OCI-M2 (cell line): ENCODE data around the gene PHF19.

Experiments used
- DNase-seq: peaks from one replicate; lab custom pipeline; 2025; ENCODE audit not compliant: unreplicated experiment; lab: John Stamatoyannopoulos, UW

PHF19 gene

GRCh38 chr9:120876842-120877240 lies at the start of gene PHF19:
Gene PHF19, minus strand, starts transcription at chr9:120877188. Its CDS starts 2,447 bp downstream, at chr9:120874741.
- DNase-seq, result no peak

- DNase-seq, result no peak
These were observed 49.5 kb upstream of the PHF19 start, which contains the start of gene TRAF1 for GRCh38 chr9:120926397-120926928. Gene TRAF1, minus strand, starts transcription at chr9:120926796. Its CDS starts 721 bp downstream, at chr9:120926075.

GRCh38 chr9:120925535-120926396 lies 48.8 kb upstream of the PHF19 start:
- DNase-seq, result no peak

DNA sequence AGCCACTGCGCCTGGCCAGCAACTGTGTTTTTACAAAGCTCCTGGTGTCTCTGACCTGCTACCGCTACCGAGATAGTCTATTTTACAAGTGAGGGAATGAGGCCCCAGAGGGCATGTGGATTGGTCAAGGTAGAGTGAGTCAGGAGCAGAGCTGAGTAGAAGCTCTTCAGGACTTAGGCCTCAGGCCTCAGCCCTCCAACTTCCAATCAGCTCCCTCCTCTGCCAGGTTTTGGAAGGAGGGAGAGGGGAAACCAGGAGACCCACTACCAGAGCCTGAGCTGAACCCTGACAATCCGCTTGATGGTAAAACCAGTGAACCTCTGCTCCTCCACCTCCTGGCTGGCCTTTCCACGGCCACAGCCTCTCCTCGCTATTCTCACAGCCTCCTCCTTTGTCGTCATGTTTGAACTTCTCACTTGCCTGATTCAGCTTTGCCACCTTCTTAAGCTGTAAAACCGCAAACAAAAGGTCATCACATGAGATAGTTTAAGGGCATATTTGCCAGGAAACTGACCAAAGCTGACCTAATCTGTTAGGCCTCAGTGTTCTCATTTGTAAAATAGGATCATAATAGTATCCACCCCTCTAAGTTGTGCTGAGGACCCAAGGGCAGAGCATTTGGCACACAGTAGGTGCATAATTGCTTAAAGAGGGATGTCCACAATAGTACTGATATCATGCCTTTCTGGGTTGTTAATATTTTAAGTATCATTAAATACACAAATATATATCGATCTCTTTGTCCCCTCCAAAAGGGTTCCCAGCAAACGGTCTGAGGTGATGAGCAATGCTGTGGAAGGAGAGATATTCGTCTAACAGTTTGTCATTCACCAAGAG lies 47.9 kb upstream of the PHF19 start:
- DNase-seq, result no peak

DNA sequence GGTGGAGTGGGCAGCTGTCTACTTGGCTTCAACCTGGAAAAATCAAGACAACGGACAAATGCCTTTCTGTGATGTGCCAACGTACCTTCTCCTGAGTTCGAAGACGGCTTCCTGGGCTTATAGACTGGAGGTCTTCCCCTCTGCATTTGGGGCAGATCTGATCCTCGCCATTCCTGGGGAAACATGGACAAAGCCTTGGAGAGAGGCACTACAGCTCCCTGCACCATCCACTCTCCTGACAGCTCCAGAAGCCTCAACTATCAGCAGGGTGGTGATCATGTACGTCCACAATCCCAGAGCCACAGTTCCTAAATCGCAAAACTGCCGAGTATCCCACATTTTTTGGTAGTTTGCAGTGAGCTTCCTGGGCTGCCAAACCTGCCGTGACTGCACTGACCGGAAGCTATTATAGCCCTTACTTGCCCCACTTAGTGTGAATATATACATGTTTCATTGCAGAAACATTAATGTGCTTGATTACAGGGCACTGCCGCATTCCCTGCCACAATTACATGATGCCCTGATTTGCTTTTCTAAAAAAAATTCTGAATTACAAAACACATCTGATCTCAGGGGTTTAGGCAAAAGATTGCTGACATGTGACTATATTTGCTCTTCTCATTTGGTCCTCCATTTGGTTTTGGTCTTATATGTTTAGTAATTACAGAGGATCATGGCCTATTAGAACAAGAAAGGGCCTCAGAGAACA lies 46.8 kb upstream of the PHF19 start:
- no peak for DNase-seq

DNA sequence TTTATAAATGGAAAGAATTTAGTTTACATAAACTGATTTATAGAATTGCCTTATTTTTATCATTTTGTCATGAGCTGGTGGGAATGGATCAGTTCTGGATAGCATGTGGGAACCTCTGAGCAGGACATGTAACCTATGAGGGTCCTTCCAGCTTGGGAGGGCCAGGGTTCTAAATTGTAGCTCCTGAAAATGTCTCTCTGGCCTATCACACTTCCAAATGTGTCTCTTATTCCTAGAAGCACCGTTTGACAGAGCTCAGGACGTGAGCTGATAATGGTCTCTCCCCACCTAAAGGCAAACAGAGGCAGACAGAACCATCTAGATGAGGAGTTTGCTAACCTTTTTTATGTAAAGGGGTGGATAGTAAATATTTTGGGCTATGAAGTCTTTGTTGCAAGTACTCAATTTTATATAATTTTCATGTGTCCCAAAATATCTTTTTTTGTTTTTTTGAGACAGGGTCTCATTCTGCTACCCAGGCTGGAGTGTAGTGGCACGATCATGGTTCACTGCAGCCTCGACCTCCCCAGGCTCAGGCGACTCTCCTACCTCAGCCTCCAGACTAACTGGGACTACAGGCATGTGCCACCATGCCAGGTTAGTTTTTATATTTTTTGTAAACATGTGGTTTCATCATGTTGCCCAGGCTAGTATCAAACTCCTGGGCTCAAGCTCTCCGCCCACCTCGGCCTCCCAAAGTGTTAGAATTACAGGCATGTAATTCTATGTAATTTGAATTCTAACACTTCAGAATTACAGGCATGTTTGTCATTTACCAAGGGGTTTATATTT lies 45.6 kb upstream of the PHF19 start:
- no peak for DNase-seq

DNA sequence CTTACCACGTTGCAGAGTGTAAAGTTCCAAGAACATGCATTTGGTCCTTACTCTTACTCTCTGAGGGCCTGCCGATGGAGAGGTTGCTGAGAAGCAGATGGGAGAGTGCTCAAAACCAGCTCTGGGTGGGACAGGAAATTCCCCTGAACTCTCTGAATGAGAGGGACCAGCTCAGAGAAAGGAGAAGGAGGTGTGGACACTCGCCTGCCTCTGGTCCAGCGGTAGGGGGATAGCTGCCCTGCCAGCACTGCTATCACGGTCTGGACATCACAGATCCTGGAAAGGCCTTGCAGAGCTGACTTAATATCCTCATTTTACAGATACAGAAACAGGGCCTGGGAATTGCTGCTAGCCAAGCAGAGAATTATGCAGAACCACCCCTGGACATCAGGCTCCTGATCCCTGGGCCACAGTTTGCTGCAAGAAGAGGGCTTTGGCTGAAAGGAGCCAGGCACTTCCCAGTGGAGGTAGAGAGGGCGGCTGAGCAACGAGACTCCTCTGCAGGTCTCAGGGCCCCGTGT lies 44.7 kb upstream of the PHF19 start:
- DNase-seq, result no peak

DNA sequence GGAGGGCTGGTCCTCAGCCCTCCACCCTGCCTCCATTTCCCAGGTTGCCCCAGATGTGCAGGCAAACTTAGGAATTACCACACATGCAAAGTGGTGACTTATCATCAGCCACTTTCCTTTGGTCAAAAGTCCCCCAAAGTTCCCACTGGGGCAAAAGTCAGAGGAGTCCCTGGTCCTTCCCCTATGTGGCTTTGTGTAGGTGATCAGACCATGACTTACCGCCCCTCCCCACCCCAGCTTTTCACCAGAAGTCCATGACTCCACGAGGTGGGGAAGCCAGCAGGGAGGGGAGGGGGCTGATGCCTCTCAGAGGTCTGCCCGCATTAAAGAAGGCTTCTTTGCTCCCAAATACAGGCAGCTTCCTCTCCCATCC lies 43.8 kb upstream of the PHF19 start:
- DNase-seq, result no peak

DNA sequence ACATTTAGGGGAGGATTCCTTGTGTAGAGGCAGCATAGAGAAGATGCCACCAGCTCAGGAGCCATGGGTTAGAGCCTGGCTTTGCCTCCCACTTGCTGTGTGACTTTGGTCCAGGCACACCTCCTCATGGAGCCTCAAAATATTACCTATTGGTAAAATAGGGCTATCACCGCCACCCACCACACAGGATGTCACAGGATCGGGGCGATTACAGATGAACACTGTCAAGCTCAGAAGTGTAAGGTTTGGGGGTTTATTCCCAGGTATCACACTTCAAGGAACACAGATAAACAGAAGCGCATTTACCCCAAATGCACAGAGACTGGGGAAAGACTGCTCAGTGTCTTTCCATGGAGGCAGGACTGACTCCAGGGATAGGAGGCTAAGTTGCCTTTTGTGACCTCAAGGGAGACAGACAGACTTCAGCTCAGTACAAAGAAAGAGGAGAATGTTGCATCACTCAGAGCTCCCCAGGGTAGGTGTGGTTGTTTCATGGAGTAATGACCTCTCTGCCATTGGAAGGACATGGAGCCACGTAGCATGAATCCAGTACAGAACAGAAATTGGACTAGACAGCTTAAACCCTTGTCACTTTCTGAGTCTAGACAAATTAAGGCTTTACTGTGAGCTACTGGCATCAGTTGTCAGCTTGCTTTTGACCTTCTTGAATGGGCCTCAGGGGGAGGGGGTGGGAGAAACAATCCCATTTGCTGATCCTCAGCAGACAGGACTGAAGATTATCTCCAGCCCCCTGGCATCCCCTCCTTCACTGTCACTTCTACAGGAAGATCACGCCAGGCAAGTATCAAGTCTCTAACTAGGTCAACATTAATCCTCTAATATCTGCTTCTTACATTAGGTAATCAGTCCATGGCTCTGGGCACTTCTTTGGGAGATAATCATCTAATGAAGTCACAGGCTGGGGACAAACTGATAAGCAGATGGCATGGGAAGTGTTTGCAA lies 43.1 kb upstream of the PHF19 start:
- no peak for DNase-seq

- no peak for DNase-seq
These were observed 42.2 kb upstream of the PHF19 start for GRCh38 chr9:120918931-120919842.

GRCh38 chr9:120917929-120918762 lies 41.2 kb upstream of the PHF19 start:
- DNase-seq, result no peak

GRCh38 chr9:120916991-120917880 lies 40.2 kb upstream of the PHF19 start:
- no peak for DNase-seq

DNA sequence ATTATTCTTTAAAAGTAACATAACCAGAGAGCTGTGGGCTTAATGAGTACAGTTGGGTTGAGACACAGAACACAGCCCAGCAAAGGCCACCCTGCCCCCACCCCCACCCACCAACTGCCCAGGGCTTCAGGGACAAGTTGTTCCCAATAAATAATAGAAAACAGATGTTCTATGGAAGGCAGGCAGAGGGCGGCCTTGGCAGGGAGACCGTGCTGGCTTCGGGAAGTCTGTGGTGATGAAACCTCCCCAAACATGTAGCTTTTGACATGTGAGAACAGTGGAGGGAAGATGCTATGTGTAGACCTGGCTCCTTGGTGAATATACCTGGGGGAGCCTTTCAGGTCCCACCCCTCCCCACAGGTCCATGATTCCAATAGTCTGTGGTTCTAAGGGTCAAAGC lies 39.6 kb upstream of the PHF19 start:
- DNase-seq, result no peak

GRCh38 chr9:120915854-120916470 lies 39.0 kb upstream of the PHF19 start:
- no peak for DNase-seq

DNA sequence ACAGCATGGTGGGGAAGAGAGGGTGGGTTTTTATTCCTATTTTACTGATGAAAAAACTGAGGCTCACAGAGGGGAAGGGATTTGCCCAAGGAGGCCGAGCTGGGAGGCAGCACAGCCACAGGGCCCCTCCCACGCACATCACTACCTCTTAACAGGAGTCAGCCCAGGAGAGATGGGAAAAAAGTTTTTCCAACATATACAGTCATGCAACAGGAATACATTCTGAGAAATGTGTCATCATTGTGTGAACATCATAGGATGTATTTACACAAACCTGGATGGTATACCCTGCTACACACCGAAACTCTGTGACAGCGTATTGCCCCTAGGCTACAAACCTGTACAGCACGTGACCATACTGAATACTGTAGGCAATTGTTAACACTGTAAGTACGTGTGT lies 38.0 kb upstream of the PHF19 start:
- no peak for DNase-seq

DNA sequence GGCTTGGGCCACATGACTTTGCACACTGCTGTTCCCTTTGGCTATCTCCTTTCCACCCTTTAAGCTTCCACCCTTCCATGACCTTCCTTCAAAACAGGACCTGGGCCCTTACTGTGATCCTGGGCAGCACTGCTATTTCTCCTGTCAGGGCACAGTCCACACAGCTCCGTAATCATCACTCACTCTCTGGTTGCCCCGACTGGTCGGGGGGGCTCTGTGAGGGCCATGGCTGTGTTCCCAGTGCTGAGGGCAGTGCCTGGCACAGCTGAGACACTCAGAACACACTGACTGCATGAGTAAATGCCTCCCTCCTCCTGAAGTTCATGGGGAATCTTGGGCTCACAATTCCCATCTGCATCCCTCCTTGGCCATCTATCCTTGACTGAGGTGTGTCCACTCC lies 37.4 kb upstream of the PHF19 start:
- no peak for DNase-seq
